HG03520 (cell line): Measurements from ENCODE around the gene SCFD1.

Source experiments
- ATAC-seq: cut with Tn5 transposase; IDR thresholded peaks from one replicate; pipeline ENCODE4 v1.9.1; 2021; ENCODE audit warnings: mild to moderate bottlenecking, moderate library complexity; ENCODE audit not compliant: unreplicated experiment

Gene SCFD1

DNA sequence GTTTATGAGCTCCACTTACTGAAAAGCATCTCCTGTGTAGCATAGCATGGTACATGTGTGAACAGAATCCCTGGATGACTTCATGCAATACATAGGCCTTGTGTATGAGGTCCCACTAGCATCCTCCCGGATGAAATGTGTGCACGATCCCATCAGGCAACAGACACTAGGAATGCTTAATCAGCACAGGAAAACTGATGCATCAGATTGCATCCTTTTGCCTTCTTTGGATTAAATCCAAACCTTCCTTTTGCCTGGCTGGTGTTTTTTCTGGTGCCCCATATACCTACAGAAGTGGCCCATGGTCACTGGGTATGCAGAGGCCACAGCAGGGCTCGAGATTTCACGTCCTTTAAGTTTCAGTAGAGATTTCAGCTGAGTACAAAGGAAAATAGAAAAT, 131.3 kb downstream of the SCFD1 start:
- ATAC-seq = no peak

DNA sequence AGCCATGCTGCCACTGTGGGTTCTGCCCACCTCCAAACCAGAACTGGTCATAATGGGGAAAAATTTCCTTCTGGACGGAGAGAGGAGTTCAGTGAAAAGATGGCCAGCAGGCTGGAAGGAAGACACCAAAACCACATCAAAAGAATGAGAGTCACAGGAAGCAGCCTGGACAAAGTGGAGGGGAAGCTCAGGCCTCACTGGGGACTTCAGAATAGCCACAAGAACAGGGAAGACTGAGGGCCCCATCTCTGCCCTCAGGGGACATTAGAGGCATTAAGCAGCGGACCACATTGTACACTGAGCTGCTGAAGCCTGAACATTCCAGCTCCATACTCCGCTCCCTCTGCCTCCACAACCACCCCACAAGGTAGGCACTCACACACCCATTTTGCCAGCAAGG, 132.7 kb downstream of the SCFD1 start:
- ATAC-seq = no peak

- ATAC-seq = no peak
Observed at GRCh38 chr14:30756594-30756993, 134.5 kb downstream of the SCFD1 start.

DNA sequence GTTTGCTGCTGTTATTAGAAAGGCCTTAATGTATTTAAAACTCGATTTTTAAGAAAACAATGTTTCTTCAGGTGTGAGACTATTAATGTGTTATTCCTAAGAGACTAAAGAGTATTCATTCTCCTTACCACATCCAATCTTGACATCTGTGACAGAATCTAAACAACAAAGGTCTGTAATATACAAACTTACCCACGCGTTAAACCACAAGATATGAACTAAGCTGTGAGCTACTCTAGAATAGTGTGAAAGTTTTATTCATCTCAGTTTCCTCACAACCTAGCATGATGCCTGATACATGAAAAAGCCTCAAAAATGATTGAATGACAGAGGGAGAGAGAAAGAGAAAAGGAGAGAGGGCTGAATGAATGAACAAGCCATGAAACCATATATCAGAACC, 135.0 kb downstream of the SCFD1 start:
- no peak for ATAC-seq

DNA sequence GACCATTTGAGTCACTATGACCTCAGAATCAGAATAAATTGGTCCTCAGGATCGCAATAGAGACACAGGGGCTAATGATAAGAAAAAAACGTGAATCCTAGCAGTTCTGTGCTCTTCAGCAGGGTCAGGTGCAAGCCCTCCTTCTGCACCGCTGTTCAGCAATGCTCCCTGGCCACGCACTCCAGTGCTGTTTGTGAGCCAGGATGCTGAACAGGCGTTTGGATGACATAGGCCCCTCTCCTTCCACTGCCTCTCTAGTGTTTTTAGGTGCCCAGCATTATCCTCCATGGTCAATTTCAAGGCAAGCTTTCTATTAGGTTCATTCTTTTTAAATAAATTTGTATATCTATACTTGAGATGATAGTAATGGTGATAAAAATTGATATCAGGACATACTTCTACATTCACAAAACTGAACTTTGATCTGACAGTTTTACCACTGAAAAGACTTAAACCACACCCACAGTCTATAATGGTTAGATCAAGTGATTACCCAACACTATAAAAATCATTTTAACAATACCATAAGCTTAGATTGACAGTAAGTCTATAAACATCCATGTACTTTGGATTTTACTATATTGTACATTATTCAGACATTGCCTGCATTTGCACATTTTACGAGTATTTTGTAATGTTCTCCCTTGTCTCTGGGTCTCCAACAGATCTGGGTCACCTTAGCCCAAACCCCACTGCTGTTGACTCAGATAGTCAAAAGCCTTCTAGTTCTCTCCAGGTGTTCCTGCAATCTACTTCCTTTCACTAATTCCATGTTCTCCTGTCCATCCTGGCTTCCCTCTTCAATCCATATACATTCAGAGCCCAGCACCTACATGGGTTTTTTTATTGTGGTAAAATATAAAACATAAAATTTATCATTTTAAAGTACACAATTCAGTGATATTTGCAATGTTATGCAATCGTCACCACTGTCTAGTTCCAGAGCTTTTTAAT, 137.3 kb downstream of the SCFD1 start:
- ATAC-seq = no peak

DNA sequence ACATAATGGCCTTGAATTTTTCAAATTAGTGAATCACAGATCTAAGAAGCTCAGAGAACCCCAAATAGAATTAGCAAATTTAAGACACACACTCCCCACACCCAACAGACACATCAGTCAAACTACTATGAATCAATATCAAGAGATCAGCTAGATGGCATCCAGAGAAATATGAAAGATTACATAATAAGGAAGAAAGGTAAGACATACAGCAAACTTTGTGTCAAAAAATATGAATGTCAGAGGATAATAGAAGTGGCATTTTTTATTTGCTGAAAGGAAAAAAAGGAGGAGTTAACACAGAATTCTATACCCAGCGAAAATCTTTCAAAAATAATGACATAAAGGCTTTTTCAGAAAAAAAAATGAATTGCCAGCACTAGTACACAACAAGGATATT, 141.8 kb downstream of the SCFD1 start:
- ATAC-seq = no peak

GRCh38 chr14:30767624-30768023, 145.5 kb downstream of the SCFD1 start:
- ATAC-seq = no peak

DNA sequence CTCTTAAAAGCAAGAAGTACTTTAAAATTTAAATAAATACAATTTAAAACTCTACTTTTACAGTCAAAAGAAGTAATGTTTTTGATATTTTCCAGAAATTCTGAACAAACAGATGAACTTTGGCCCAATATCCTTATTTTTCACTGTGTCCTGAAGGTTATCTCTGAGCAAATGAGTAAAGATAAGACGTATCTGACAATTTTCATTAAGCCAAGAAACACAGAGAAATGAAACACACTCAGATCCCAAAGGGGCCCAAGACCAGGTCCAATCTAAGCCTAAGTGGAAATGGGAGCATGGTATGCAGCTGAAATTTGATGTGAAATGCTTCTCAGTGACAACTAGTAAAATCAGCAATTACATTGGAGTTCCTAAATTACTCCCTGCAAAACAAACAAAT, 146.7 kb downstream of the SCFD1 start:
- no peak for ATAC-seq

DNA sequence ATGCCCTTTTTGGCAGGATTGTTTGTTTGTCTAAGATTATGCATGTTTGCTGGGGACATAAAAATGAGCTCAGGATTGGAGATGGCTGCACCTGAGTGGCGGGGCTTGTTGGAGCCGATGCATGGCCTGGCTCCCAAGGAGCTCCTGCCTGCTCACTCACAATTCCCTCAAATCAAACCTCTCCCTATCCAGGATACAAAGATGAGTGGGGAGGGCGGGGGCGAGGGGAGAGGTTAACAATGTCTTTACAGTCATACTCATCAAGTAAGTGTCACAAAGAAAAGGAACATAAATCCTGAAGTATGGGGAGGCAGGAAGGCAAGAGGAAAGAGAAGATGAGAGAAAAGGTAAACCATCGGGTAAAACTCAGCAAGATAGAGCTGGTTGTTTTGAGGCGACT, 148.3 kb downstream of the SCFD1 start:
- ATAC-seq = no peak

DNA sequence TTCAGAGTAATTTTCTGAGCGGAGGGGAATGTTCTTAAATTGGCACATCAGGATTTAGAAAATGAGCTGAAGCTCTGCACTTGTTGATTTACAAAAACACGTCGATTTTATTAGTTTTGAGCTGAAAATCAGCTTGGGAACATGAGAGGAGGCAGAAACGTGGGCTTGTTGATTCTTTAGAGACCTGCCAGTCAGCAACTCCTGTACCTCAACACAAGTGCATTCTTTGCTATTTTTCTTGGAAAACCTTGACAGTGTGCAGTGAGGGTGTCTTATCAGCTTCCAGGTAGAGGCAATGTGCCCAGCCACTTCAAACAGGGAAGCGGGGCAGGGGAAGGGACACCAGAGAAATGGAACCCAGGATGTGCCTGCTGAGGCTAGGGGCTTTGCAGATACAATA, 149.5 kb downstream of the SCFD1 start:
- ATAC-seq = no peak

GRCh38 chr14:30779210-30779609, 157.1 kb downstream of the SCFD1 start:
- ATAC-seq = no peak
